Stimulated activated CD4-positive, alpha-beta T cell treated with anti-CD3 and anti-CD28 coated beads, Interleukin-12 subunit alpha, Interleukin-12 subunit beta, amount 100 ng/mL, for 24 hours (primary cell): ENCODE results near the gene THAP10.
A peak's percentile ranks its signal among the peaks of the same experiment; 100 is the strongest.
"Not testable (repeated sequence)": the region's sequence is repeated elsewhere in the genome, so short reads cannot be mapped to it uniquely, and the experiment has no call there.

ENCODE experiments used
- DNase-seq, 2 experiments: peaks; one replicate each; pipeline ENCODE4 v3.0.0-alpha.2; 2020; ENCODE audit warnings: low read depth in 2 of 2

THAP10 gene

GRCh38 chr15:70892002-70892911 lies at the start of gene THAP10, which contains the start of gene LRRC49:
TSS of gene THAP10 (minus strand) at chr15:70892433. CDS start at chr15:70892272, 161 bp downstream.
TSS of gene LRRC49 (plus strand) at chr15:70892826. CDS start at chr15:70892895, 69 bp downstream.
- peak in 1 of 2 experiments; percentile 49 for DNase-seq

GRCh38 chr15:70936326-70936725 lies 44.1 kb upstream of the THAP10 start:
- DNase-seq: no peak

- no peak for DNase-seq
Observed at GRCh38 chr15:70935631-70936030, 43.4 kb upstream of the THAP10 start.

GRCh38 chr15:70933411-70933810 lies 41.2 kb upstream of the THAP10 start:
- no peak for DNase-seq

- DNase-seq: no peak
Observed at GRCh38 chr15:70932397-70932796, 40.2 kb upstream of the THAP10 start.

- DNase-seq: no peak
Observed at GRCh38 chr15:70931821-70932220, 39.6 kb upstream of the THAP10 start.

- DNase-seq: not testable (repeated sequence)
Observed at GRCh38 chr15:70926914-70927313, 34.7 kb upstream of the THAP10 start.

- no peak for DNase-seq
Observed at GRCh38 chr15:70923311-70924080, 31.3 kb upstream of the THAP10 start.

GRCh38 chr15:70922119-70922518 lies 29.9 kb upstream of the THAP10 start:
- DNase-seq: no peak

- no peak for DNase-seq
Observed at GRCh38 chr15:70920981-70921696, 28.9 kb upstream of the THAP10 start.

GRCh38 chr15:70917955-70918354 lies 25.7 kb upstream of the THAP10 start:
- no peak for DNase-seq

GRCh38 chr15:70916531-70916930 lies 24.3 kb upstream of the THAP10 start:
- DNase-seq: no peak

GRCh38 chr15:70912187-70912586 lies 20.0 kb upstream of the THAP10 start:
- DNase-seq: no peak

- DNase-seq: no peak
Observed at GRCh38 chr15:70910958-70911357, 18.7 kb upstream of the THAP10 start.

- DNase-seq: no peak
Observed at GRCh38 chr15:70907784-70908471, 15.7 kb upstream of the THAP10 start.

GRCh38 chr15:70906842-70907241 lies 14.6 kb upstream of the THAP10 start:
- no peak for DNase-seq

- no peak for DNase-seq
Observed at GRCh38 chr15:70902107-70902506, 9.9 kb upstream of the THAP10 start.

GRCh38 chr15:70892912-70893560 lies 803 bp upstream of the THAP10 start:
- no peak for DNase-seq

- DNase-seq: no peak
Observed at GRCh38 chr15:70882361-70882760, 9.9 kb downstream of the THAP10 start.

- no peak for DNase-seq
Observed at GRCh38 chr15:70880781-70881180, 11.5 kb downstream of the THAP10 start.

- no peak for DNase-seq
Observed at GRCh38 chr15:70879401-70879800, 12.8 kb downstream of the THAP10 start.
